ENCODE measurements around the gene TXNDC8.
A peak's percentile ranks its signal among the peaks of the same experiment; 100 is the strongest.

The TXNDC8 gene

GRCh38 chr9:110282018-110282738 is 55.5 kb downstream of the TXNDC8 start:
- no peak for DNase-seq (ENCODE audit: low read depth in 1 of 2, low spot score in 1 of 2)

GRCh38 chr9:110278080-110278707 is 59.5 kb downstream of the TXNDC8 start:
- no peak for DNase-seq (ENCODE audit: low read depth in 1 of 2, low spot score in 1 of 2)

- DNase-seq (ENCODE audit: low read depth in 1 of 2, low spot score in 1 of 2): no peak
These were observed 60.9 kb downstream of the TXNDC8 start for GRCh38 chr9:110276781-110277180.

GRCh38 chr9:110270211-110270995 is 67.3 kb downstream of the TXNDC8 start:
- DNase-seq (ENCODE audit: low read depth in 1 of 2, low spot score in 1 of 2): no peak

DNA sequence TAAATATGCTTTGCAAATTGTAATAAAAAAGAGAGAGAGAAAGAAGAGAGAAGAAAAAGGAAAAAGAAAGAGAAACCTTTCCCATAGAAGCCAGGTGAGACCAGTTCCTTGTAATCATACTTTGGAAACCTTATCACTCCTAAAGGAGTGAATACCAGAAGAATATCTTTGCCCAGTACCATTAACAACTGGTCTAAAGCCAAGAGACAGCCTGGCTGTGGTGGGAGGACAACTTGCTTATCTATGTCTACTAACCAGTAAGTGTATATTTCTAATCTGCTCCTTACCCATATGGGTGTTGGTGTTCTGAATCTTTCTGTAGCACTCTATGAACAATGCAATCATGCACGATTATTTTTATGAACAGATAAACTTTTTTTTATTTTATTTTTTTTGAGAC is 70.9 kb downstream of the TXNDC8 start:
- DNase-seq (ENCODE audit: low read depth in 1 of 2, low spot score in 1 of 2): no peak

DNA sequence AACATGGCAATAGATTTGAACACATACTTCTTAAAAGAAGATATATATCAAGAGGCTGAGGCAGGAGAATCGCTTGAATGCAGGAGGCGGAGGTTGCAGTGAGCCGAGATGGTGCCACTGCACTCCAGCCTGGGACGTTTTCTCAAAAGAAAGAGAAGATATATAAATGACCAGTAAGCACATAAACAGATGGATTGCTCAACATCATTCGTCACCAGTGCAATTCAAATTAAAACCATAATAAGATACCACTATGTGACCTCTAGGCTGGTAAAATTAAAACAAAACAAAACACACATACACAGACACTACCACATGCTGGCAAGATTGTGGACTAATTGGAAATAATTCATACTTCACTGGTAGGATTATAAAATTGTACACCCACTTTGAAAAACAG is 76.0 kb downstream of the TXNDC8 start:
- DNase-seq (ENCODE audit: low read depth in 1 of 2, low spot score in 1 of 2): no peak

GRCh38 chr9:110260911-110261310 is 76.8 kb downstream of the TXNDC8 start:
- DNase-seq (ENCODE audit: low read depth in 1 of 2, low spot score in 1 of 2): no peak

DNA sequence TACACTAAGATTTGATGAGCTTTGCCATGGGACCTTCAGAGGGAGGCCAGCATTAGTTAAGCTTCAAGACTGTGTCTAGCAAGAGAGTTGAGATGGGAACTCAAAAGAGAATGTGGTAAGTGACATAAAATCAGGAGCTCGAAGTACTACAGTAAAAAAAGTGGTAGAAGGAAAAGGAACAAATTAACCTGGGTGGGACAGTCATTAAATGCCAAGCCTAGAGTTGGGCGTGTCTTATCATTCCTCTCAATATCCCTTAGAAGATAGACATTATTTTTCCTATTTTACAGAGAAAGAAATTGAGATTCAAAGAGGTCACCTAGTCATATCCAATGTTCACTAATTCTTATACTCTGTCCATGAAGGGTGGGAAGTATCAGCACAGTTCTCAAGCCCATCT is 78.1 kb downstream of the TXNDC8 start:
- no peak for DNase-seq (ENCODE audit: low read depth in 1 of 2, low spot score in 1 of 2)

DNA sequence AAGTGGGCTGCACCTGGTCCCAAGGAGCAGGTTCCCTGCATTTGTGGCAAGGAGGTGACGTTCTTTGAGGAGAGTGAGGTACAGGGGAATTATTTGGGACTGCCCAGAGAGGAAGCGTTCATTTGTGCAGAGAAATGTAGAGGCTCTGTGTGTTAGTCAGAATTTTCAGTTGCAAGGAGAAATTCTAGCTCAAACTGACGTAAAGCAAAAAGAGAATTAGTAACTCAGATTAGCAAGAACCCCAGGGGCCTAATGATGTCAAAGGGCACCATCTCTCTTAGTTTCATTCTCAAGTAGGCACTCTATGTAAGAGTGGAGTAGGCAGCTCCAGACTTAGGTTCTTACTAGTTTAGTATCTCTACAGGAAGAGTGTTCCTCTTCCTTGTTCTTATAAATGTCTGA is 79.0 kb downstream of the TXNDC8 start:
- no peak for DNase-seq (ENCODE audit: low read depth in 1 of 2, low spot score in 1 of 2)

DNA sequence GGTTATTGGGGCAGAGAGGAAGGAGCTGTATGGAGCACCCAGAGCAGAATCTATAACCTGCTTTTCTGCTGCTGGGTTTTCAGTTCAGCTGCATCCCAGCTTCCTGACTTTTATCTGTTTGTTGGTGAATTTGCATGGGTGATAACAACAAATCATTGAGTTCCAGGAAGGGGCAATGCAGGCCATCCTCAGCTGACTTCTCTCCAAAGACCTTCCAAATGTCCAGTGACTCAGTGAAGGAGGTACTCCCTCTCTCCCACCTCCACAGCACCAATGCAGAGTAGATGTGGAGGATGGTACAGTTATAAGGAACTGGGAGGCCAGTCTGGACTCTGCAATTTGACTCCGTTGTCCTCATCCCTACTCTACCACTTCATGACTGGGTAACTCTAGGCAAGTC is 79.7 kb downstream of the TXNDC8 start:
- no peak for DNase-seq (ENCODE audit: low read depth in 1 of 2, low spot score in 1 of 2)

GRCh38 chr9:110257097-110257841 is 80.4 kb downstream of the TXNDC8 start:
- DNase-seq (ENCODE audit: low read depth in 1 of 2, low spot score in 1 of 2): no peak

DNA sequence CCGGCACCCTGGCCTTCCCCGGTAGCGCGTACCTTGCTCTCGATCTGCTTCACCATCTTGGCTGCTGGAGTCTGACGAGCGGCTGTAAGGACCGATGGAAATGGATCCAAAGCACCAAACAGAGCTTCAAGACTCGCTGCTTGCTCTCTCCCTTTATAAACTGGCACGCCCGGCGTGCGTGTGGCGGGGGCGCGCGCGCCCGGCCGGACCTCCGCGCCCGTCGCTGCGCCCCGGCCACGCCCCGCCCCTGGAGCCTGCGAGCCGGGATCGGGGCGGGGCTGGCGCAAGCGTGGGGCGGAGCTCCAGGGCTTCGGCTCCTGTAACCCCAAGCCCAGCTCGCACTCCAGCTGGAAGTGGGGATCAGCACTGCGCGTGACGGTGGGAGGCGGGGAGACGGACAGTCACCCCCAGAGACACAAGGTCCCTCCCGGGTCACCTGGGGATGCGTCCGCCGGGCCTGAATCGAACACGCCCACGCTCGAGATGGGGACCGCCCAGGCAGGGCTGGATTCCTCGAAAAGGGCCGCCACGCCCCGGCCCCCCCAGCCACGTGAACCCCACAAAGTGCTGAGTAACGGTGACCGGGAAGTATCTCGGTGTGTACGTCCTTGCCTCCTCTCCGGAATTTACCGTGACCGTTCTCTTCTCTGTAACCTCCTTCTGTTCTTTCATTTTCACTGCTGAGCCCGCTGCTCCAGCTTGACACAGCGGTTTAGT is 81.1 kb downstream of the TXNDC8 start, which contains the start of gene TXN:
TXN (minus strand) TSS at position 128 of the 717 bp plus-strand sequence; CDS start at position 56, 72 bp downstream.
- peak; percentile 82 to 84 for DNase-seq (ENCODE audit: low read depth in 1 of 2, low spot score in 1 of 2)

DNA sequence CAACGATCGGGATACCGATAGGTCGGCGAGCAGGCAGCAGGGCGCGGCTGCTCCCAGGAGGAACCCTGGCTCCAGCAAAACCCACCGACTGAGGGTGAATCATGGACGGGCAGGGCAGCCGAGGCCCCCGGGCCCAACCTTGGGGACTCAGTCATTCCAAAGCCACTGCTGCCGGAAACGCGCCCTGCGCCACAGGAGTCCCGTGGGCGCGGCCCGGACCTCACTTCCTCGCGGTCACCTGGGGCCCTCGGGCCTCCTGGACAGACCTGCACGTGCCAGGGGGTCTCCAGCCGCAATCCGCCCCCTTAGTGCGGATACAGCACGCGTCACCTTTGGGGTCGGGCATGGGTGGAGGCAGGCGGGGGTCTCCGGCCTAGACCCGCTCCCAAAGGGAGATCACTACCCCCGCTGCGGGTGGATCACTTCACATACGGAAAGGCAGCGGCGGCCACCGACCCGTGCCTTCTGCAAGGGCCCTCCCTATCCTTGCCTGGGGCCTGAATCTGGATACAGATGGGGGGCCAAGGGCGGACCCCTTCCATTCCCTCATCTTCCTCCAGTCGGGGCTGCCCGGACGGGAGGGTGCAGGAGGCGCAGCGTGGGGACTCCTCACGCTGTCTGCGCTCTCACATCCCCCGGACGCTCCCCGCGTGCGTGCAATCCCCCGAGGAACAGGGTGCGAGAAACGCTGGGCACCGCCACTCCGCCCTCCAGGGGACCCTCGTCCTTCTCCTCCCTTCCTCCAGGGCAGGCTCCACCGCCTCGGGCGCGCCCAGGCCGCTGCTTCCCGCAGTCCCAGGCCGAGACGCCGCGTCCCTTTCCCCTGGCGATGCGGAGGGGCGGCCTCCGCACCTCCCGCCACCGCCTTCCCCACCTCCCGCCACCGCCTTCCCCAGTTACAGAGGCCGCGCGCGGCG is 81.9 kb downstream of the TXNDC8 start:
- peak; percentile 32 to 40 for DNase-seq (ENCODE audit: low read depth in 1 of 2, low spot score in 1 of 2)

DNA sequence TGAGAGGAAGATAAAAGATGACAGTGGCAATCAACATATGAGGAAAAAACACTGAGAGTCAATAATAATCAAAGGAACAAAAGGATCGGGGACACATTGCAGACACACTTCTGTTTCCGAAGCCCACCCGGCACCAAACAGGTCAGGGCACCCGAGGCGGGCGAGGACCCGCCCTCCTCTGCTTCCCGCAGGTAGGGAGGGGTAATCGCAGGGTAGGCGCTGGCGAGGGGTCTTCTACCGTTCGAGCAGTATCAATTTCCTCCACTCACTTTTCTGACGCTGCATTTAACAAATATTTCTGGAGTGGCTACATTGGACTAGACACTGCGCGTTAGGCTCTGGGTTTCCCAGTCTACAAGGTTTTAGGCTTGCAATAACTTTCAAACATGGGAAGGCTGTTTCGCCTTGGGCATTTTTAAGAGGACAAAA is 82.6 kb downstream of the TXNDC8 start:
- no peak for DNase-seq (ENCODE audit: low read depth in 1 of 2, low spot score in 1 of 2)

DNA sequence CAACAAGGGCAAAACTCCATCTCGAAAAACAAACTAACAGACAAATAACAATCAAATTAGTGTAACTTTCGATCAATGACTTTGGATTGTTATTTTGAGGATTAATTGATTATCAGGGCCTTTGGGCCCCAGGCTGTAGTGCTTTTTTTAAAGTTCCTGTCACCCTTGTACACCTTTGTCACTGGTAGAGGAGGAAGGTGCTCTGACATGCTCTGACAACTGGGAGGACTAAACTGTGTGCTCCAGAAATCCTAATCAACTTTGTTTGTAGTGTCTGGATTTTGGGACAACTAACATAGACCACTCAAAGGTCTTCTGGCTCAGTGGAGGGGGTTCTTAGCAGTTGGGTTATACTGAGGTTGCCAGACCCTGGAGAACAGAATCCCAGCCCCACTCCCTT is 83.2 kb downstream of the TXNDC8 start:
- DNase-seq (ENCODE audit: low read depth in 1 of 2, low spot score in 1 of 2): no peak

All from activated CD4-positive, alpha-beta T cell treated with anti-CD3 and anti-CD28 coated beads, Interleukin-2, amount 50 U/mL, for 24 hours (primary cell).